Measurements from ENCODE around the gene KRTAP10-10.
"Not testable (repeated sequence)": the region's sequence is repeated elsewhere in the genome, so short reads cannot be mapped to it uniquely, and the experiment has no call there.

The KRTAP10-10 gene

DNA sequence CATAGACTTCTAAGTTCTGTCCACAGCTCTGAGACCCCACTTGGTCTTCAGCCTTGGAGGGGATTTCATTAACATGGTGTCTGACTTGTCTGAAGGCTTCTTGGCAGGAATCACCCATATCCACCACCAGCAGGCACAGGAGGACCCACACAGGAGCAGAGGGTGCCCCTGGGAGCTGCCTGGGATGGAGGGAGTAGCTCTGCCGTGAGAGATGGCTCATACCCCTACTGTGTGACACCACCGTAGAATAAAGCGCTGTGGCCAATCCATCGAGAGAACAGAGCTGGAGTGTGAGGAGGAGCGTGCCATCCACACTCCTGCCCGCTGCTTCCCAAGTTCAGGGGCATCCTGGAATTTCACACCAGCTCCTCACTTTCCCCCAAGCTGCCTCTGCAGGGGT lies 47.9 kb downstream of the KRTAP10-10 start:
- H3K27me3 ChIP-seq (replicated peaks in 2 of 5; ENCODE audit: control insufficient read depth in 4 of 5, insufficient read depth in 5 of 5, low read length in 4 of 5); H3K9me3 ChIP-seq (ENCODE audit: control extremely low read depth in 1 of 5, control insufficient read depth in 4 of 5, insufficient read depth in 2 of 5, low read depth in 1 of 5, low read length in 4 of 5); POLR2A ChIA-PET; H3K27ac ChIP-seq (ENCODE audit: insufficient read depth in 1 of 2, low read depth in 1 of 2, low read length in 2 of 2, poor library complexity in 1 of 2, severe bottlenecking in 2 of 2); H3K4me3 ChIP-seq (ENCODE audit: control insufficient read depth in 1 of 7, extremely low read depth in 1 of 7, insufficient read depth in 4 of 7, low read depth in 2 of 7, low read length in 6 of 7); H3K36me3 ChIP-seq (ENCODE audit: control insufficient read depth in 4 of 4, insufficient read depth in 4 of 4, low read length in 3 of 4); CTCF ChIA-PET; DNase-seq: not testable (repeated sequence)
- H3K4me1 ChIP-seq (ENCODE audit: control extremely low read depth in 1 of 4, control insufficient read depth in 4 of 4, insufficient read depth in 4 of 4, low read length in 3 of 4), result peaks cover 0 to 16% (median 10%) of the 10 kb centered on the region in 4 experiments
- WGBS (ENCODE audit: insufficient coverage), result 100% methylated on average over 2 of the region's 6 CpGs

- H3K4me3 ChIP-seq (ENCODE audit: control insufficient read depth in 1 of 7, extremely low read depth in 1 of 7, insufficient read depth in 4 of 7, low read depth in 2 of 7, low read length in 6 of 7), result no peak overlapping the region
- H3K27ac ChIP-seq (ENCODE audit: insufficient read depth in 1 of 2, low read depth in 1 of 2, low read length in 2 of 2, poor library complexity in 1 of 2, severe bottlenecking in 2 of 2), result no peak overlapping the region
- H3K36me3 ChIP-seq (ENCODE audit: control insufficient read depth in 4 of 4, insufficient read depth in 4 of 4, low read length in 3 of 4), result no peaks in the 10 kb centered on the region
- peak; percentile 44 to 95 (median 95) for DNase-seq
- peaks cover 0 to 11% (median 5%) of the 10 kb centered on the region in 5 experiments for H3K27me3 ChIP-seq (replicated peaks in 2 of 5; ENCODE audit: control insufficient read depth in 4 of 5, insufficient read depth in 5 of 5, low read length in 4 of 5)
- CTCF ChIA-PET, result no interaction called here
- WGBS (ENCODE audit: insufficient coverage), result 33% methylated on average over 11 of the region's 14 CpGs
- no peaks in the 10 kb centered on the region for H3K9me3 ChIP-seq (ENCODE audit: control extremely low read depth in 1 of 5, control insufficient read depth in 4 of 5, insufficient read depth in 2 of 5, low read depth in 1 of 5, low read length in 4 of 5)
- POLR2A ChIA-PET, result interaction anchor here (0.6 kb wide), 1 partner anchor 31 kb away, joined by 3 read pairs; no protein-coding TSS in a partner anchor
- peaks cover 0 to 16% (median 10%) of the 10 kb centered on the region in 4 experiments for H3K4me1 ChIP-seq (ENCODE audit: control extremely low read depth in 1 of 4, control insufficient read depth in 4 of 4, insufficient read depth in 4 of 4, low read length in 3 of 4)
These were observed 49.0 kb downstream of the KRTAP10-10 start for GRCh38 chr21:44686000-44686781.

- 92% methylated on average over 22 of the region's 25 CpGs for WGBS (ENCODE audit: insufficient coverage)
- ChIA-PET POLR2A (interaction anchor here (0.6 kb wide), 1 partner anchor 32 kb away, joined by 3 read pairs; no protein-coding TSS in a partner anchor), CTCF (no interaction called here)
- peaks cover 0 to 12% (median 5%) of the 10 kb centered on the region in 5 experiments for H3K27me3 ChIP-seq (replicated peaks in 2 of 5; ENCODE audit: control insufficient read depth in 4 of 5, insufficient read depth in 5 of 5, low read length in 4 of 5)
- peaks cover 0 to under 1% (median 0%) of the 10 kb centered on the region in 5 experiments for H3K9me3 ChIP-seq (ENCODE audit: control extremely low read depth in 1 of 5, control insufficient read depth in 4 of 5, insufficient read depth in 2 of 5, low read depth in 1 of 5, low read length in 4 of 5)
- peaks cover 0 to 16% (median 10%) of the 10 kb centered on the region in 4 experiments for H3K4me1 ChIP-seq (ENCODE audit: control extremely low read depth in 1 of 4, control insufficient read depth in 4 of 4, insufficient read depth in 4 of 4, low read length in 3 of 4)
- H3K36me3 ChIP-seq (ENCODE audit: control insufficient read depth in 4 of 4, insufficient read depth in 4 of 4, low read length in 3 of 4), result no peaks in the 10 kb centered on the region
- no peak overlapping the region for H3K27ac ChIP-seq (ENCODE audit: insufficient read depth in 1 of 2, low read depth in 1 of 2, low read length in 2 of 2, poor library complexity in 1 of 2, severe bottlenecking in 2 of 2)
- H3K4me3 ChIP-seq (ENCODE audit: control insufficient read depth in 1 of 7, extremely low read depth in 1 of 7, insufficient read depth in 4 of 7, low read depth in 2 of 7, low read length in 6 of 7), result no peak overlapping the region
- DNase-seq, result no peak
These were observed 49.8 kb downstream of the KRTAP10-10 start for GRCh38 chr21:44686843-44687561.

DNA sequence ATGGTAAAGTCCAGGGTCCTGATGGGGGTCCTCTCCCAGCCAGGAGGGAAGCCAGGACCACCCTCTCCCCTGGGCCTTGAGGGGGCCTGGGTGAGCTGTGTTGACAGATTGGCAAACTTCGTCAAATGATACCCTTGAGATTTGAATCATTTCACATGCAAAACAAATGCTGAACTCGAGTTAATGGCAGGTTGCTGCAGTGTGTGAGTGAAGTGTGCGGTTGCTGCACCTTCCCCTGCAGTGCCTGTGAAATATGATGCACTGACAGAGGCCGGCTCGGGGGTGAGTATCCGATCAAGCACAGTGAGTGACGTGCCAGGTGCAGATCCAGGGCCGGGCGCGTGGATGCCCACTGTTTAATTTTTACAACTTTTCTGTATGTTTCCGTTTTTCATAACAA lies 50.5 kb downstream of the KRTAP10-10 start:
- H3K9me3 ChIP-seq (ENCODE audit: control extremely low read depth in 1 of 5, control insufficient read depth in 4 of 5, insufficient read depth in 2 of 5, low read depth in 1 of 5, low read length in 4 of 5), result peaks cover 0 to 6% (median under 1%) of the 10 kb centered on the region in 5 experiments
- WGBS (ENCODE audit: insufficient coverage), result 91% methylated on average over 8 of the region's 11 CpGs
- CTCF ChIA-PET, result no interaction called here

More for the DNA sequence above, 50.5 kb downstream of the KRTAP10-10 start:
- Histone ChIP-seq H3K4me1 (ENCODE audit: control extremely low read depth in 1 of 4, control insufficient read depth in 4 of 4, insufficient read depth in 4 of 4, low read length in 3 of 4) (peaks cover 0 to 16% (median 10%) of the 10 kb centered on the region in 4 experiments), H3K36me3 (ENCODE audit: control insufficient read depth in 4 of 4, insufficient read depth in 4 of 4, low read length in 3 of 4) (no peaks in the 10 kb centered on the region), H3K27ac (ENCODE audit: insufficient read depth in 1 of 2, low read depth in 1 of 2, low read length in 2 of 2, poor library complexity in 1 of 2, severe bottlenecking in 2 of 2) (no peak overlapping the region), H3K27me3 (replicated peaks in 2 of 5; ENCODE audit: control insufficient read depth in 4 of 5, insufficient read depth in 5 of 5, low read length in 4 of 5) (peaks cover 0 to 12% (median 4%) of the 10 kb centered on the region in 5 experiments), H3K4me3 (ENCODE audit: control insufficient read depth in 1 of 7, extremely low read depth in 1 of 7, insufficient read depth in 4 of 7, low read depth in 2 of 7, low read length in 6 of 7) (no peak overlapping the region)
- DNase-seq, result no peak
- POLR2A ChIA-PET, result no interaction called here
